Trophoblast cell (in vitro differentiated cells and primary cell): ENCODE data around the gene STPG3.
"Not testable (repeated sequence)": the region's sequence is repeated elsewhere in the genome, so short reads cannot be mapped to it uniquely, and the experiment has no call there.

Experiments used
- DNase-seq, 2 donors: peaks; one replicate each; pipeline ENCODE4 v3.0.0-alpha.2; 2016
- H2AFZ ChIP-seq: 2 replicates; pipeline ENCODE4 v1.6.1; 2013; ENCODE audit warnings: low read length, moderate library complexity, mild to moderate bottlenecking; ENCODE audit not compliant: insufficient read depth, poor library complexity
- H2AK5ac ChIP-seq: 2 replicates; pipeline ENCODE4 v1.6.1; 2013; ENCODE audit warnings: mild to moderate bottlenecking, low read length
- H2BK120ac ChIP-seq: 2 replicates; pipeline ENCODE4 v1.6.1; 2013; ENCODE audit warnings: low read length, mild to moderate bottlenecking, moderate library complexity; ENCODE audit not compliant: insufficient read depth, poor library complexity
- H2BK12ac ChIP-seq: 2 replicates; pipeline ENCODE4 v1.6.1; 2013; ENCODE audit warnings: mild to moderate bottlenecking, low read length, moderate library complexity
- H2BK5ac ChIP-seq: 2 replicates; pipeline ENCODE4 v1.6.1; 2013; ENCODE audit warnings: low read length, low read depth, moderate library complexity, mild to moderate bottlenecking; ENCODE audit not compliant: poor library complexity
- H3K14ac ChIP-seq: 2 replicates; pipeline ENCODE4 v1.6.1; 2013; ENCODE audit warnings: mild to moderate bottlenecking, low read length
- H3K18ac ChIP-seq: 2 replicates; pipeline ENCODE4 v1.6.1; 2013; ENCODE audit warnings: mild to moderate bottlenecking, low read length
- H3K23ac ChIP-seq: 2 replicates; pipeline ENCODE4 v1.6.1; 2013; ENCODE audit warnings: low read length
- H3K27ac ChIP-seq: 2 replicates; pipeline ENCODE4 v1.5.1; 2013; ENCODE audit warnings: low read depth, mild to moderate bottlenecking, inconsistent platforms, low read length, moderate library complexity
- H3K27me3 ChIP-seq: 2 replicates; pipeline ENCODE4 v1.6.1; 2013; ENCODE audit warnings: inconsistent platforms, mild to moderate bottlenecking, low read length, moderate library complexity; ENCODE audit not compliant: insufficient read depth
- H3K36me3 ChIP-seq, 2 experiments: 1 replicate in 1 of 2; 2 replicates in 1 of 2; pipeline ENCODE4 v1.6.1; 2013; ENCODE audit warnings: low read length in 2 of 2, mild to moderate bottlenecking in 2 of 2, moderate library complexity in 1 of 2; ENCODE audit not compliant: insufficient read depth in 2 of 2, control insufficient read depth in 1 of 2
- H3K4ac ChIP-seq: 2 replicates; pipeline ENCODE4 v1.6.1; 2013; ENCODE audit warnings: low read depth, mild to moderate bottlenecking, low read length, moderate library complexity
- H3K4me1 ChIP-seq, 2 experiments: 1 replicate in 1 of 2; 2 replicates in 1 of 2; pipeline ENCODE4 v1.6.1; 2013; ENCODE audit warnings: low read length in 2 of 2, mild to moderate bottlenecking in 2 of 2, moderate library complexity in 1 of 2; ENCODE audit not compliant: insufficient read depth in 2 of 2, control insufficient read depth in 1 of 2
- H3K4me2 ChIP-seq: 2 replicates; pipeline ENCODE4 v1.6.1; 2013; ENCODE audit warnings: inconsistent platforms, mild to moderate bottlenecking, low read length, moderate library complexity
- H3K4me3 ChIP-seq: 2 replicates; pipeline ENCODE4 v1.5.1; 2013; ENCODE audit warnings: mild to moderate bottlenecking, low read depth, low read length, inconsistent platforms
- H3K79me1 ChIP-seq: one replicate; pipeline ENCODE4 v1.6.1; 2013; ENCODE audit warnings: low read length
- H3K79me2 ChIP-seq: 2 replicates; pipeline ENCODE4 v1.6.1; 2013; ENCODE audit warnings: low read length, mild to moderate bottlenecking; ENCODE audit not compliant: control insufficient read depth, insufficient read depth, poor library complexity
- H3K9ac ChIP-seq: 2 replicates; pipeline ENCODE4 v1.6.1; 2013; ENCODE audit warnings: mild to moderate bottlenecking, low read length
- H3K9me3 ChIP-seq: 2 replicates; pipeline ENCODE4 v1.6.1; 2013; ENCODE audit warnings: low read depth, mild to moderate bottlenecking, control low read depth, inconsistent platforms, low read length; ENCODE audit not compliant: insufficient read depth
- H4K12ac ChIP-seq: 2 replicates; pipeline ENCODE4 v1.6.1; 2013; ENCODE audit warnings: low read depth, mild to moderate bottlenecking, low read length, moderate library complexity
- H4K8ac ChIP-seq: 2 replicates; pipeline ENCODE4 v1.6.1; 2013; ENCODE audit warnings: low read depth, mild to moderate bottlenecking, low read length, moderate library complexity
- H4K91ac ChIP-seq: one replicate; pipeline ENCODE4 v1.6.1; 2013; ENCODE audit warnings: low read depth, mild to moderate bottlenecking, low read length, moderate library complexity
- WGBS: extraction: QIAGEN DNeasy Blood & Tissue Kit; methylation state at CpG from one replicate; pipeline ENCODE4 v1.1.7; 2013; ENCODE audit warnings: missing lambda C conversion rate; ENCODE audit not compliant: insufficient read length, insufficient coverage; ENCODE audit errors: extremely low coverage; 5-methylcytosine and 5-hydroxymethylcytosine counted together

STPG3 gene

DNA sequence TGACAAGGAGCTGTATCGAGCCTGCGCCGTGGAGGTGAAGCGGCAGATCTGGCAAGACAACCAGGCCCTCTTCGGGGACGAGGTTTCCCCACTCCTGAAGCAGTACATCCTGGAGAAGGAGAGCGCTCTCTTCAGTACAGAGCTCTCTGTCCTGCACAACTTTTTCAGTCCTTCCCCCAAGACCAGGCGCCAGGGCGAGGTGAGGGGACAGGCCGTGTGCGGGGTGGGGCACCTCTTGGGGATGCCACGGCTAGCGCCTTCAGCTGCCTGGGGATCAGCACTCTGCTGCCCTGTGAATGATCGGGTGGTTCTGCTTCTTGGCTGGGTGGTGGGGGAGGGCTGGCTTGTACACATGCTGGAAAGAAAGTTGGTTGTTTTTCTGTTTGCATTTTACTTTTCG is 5.8 kb downstream of the STPG3 start:
- no peak overlapping the region for H2BK12ac ChIP-seq
- H3K14ac ChIP-seq = no peak overlapping the region
- H2AK5ac ChIP-seq = no peak overlapping the region
- H3K4me2 ChIP-seq = no peak overlapping the region
- H3K4me1 ChIP-seq = peaks cover 14 to 16% of the 10 kb centered on the region in 2 experiments
- H2BK5ac ChIP-seq = no peak overlapping the region
- no peaks in the 10 kb centered on the region for H3K27me3 ChIP-seq
- H3K23ac ChIP-seq = no peak overlapping the region
- no peak overlapping the region for H4K8ac ChIP-seq
- H4K12ac ChIP-seq = no peak overlapping the region
- peaks cover 12% of the 10 kb centered on the region for H3K79me1 ChIP-seq
- H3K9ac ChIP-seq = no peak overlapping the region
- no peak overlapping the region for H4K91ac ChIP-seq
- H3K9me3 ChIP-seq = no peaks in the 10 kb centered on the region
- H3K4ac ChIP-seq = peak overlapping the region; percentile 12
- no peak overlapping the region for H3K4me3 ChIP-seq
- no peak overlapping the region for H3K27ac ChIP-seq
- H3K79me2 ChIP-seq = peaks cover 12% of the 10 kb centered on the region
- H2BK120ac ChIP-seq = no peak overlapping the region
- H3K36me3 ChIP-seq = peaks cover 22 to 23% of the 10 kb centered on the region in 2 experiments
- no peak for DNase-seq
- no peak overlapping the region for H2AFZ ChIP-seq
- no peak overlapping the region for H3K18ac ChIP-seq
- no CpG with 5 or more reads among the region's 15 CpGs for WGBS

DNA sequence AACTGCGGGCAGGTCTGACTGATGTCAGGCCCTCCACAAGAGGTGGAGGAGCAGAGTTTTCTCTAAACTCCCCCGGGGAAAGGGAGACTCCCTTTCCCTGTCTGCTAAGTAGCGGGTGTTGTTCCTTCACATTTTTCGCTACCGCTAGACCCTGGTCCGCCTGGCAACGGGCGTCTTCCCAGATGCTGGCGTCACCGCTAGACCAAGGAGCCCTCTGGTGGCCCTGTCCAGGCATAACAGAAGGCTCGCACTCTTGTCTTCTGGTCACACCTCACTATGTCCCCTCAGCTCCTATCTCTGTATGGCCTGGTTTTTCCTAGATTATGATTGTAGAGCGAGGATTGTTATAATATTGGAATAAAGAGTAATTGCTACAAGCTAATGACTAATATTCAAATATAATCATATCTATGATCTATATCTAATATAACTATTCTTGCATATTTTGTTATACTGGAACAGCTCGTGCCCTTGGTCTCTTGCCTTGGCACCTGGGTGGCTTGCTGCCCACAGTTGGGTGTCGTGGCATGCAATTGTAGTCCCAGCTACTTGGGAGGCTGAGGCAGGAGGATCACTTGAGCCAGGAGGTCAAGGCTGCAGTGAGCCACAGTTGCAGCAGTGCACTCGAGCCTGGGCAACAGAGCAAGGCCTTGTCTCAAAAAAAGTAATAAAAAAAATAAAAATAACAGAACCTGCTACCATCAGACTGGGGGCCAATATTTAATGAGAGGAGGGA is 11.3 kb downstream of the STPG3 start:
- no CpG with 5 or more reads among the region's 15 CpGs for WGBS
- not testable (repeated sequence) for H3K27me3 ChIP-seq, H3K79me1 ChIP-seq, H3K14ac ChIP-seq, H3K9ac ChIP-seq, H3K9me3 ChIP-seq, H2BK5ac ChIP-seq, H3K4me1 ChIP-seq, H4K12ac ChIP-seq, H3K4ac ChIP-seq, H3K4me3 ChIP-seq, H3K79me2 ChIP-seq, H2BK120ac ChIP-seq, H3K4me2 ChIP-seq, H4K8ac ChIP-seq, H3K23ac ChIP-seq, H2AFZ ChIP-seq, H4K91ac ChIP-seq, H3K18ac ChIP-seq, H2BK12ac ChIP-seq, H3K27ac ChIP-seq, H2AK5ac ChIP-seq
- H3K36me3 ChIP-seq = peaks cover 52 to 53% of the 10 kb centered on the region in 2 experiments
- DNase-seq = peak in 1 of 2 donors; percentile 46

DNA sequence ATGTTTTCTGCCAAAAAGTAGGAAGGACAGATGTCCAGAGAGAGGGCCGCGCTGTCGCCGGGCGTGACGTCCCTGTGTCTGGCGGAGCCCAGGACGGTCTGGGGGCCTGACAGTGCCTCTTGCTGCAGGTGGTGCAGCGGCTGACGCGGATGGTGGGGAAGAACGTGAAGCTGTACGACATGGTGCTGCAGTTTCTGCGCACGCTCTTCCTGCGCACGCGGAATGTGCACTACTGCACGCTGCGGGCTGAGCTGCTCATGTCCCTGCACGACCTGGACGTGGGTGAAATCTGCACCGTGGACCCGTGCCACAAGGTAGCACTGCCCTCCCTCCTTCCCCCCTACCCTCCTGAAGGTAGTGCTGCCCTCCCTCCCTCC is 11.8 kb downstream of the STPG3 start:
- no peak overlapping the region for H2BK12ac ChIP-seq
- peaks cover 53 to 58% of the 10 kb centered on the region in 2 experiments for H3K36me3 ChIP-seq
- H3K27ac ChIP-seq = no peak overlapping the region
- no peak overlapping the region for H3K23ac ChIP-seq
- no peak overlapping the region for H3K4ac ChIP-seq
- H2AK5ac ChIP-seq = no peak overlapping the region
- H3K14ac ChIP-seq = no peak overlapping the region
- no peak overlapping the region for H2BK120ac ChIP-seq
- no peaks in the 10 kb centered on the region for H3K79me1 ChIP-seq
- no peak for DNase-seq
- no peak overlapping the region for H4K12ac ChIP-seq
- WGBS = no CpG with 5 or more reads among the region's 24 CpGs
- no peaks in the 10 kb centered on the region for H3K9me3 ChIP-seq
- H3K79me2 ChIP-seq = no peaks in the 10 kb centered on the region
- no peak overlapping the region for H3K18ac ChIP-seq
- no peak overlapping the region for H3K9ac ChIP-seq
- H3K4me2 ChIP-seq = no peak overlapping the region
- H2AFZ ChIP-seq = no peak overlapping the region
- H3K4me1 ChIP-seq = no peaks in the 10 kb centered on the region
- no peak overlapping the region for H4K91ac ChIP-seq
- H3K27me3 ChIP-seq = no peaks in the 10 kb centered on the region
- no peak overlapping the region for H2BK5ac ChIP-seq
- H4K8ac ChIP-seq = no peak overlapping the region
- no peak overlapping the region for H3K4me3 ChIP-seq

DNA sequence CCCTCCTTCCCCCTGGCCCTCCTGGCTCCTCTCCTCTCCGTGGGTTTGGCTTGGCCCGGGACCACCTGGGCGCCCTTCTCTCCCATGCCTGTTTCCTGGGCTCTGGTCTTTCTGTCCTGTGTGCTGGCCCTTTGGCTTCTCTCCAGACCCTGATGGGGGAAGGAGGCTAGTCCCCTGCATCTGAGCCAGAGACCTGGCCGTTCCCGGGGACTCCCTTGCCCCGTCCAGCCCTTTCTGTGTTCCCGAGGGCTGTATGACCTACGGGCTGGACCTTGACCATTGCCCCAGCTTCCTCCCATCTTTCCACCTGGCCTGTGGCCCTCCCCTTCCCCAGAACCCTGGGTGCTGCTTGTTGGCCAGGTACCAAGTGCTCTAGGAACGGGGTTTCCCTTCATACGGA is 12.4 kb downstream of the STPG3 start:
- no CpG with 5 or more reads among the region's 10 CpGs for WGBS

More for the DNA sequence above, 12.4 kb downstream of the STPG3 start:
- DNase-seq = no peak
- no peak overlapping the region for H2BK12ac ChIP-seq
- H3K36me3 ChIP-seq = peaks cover 53 to 56% of the 10 kb centered on the region in 2 experiments
- no peak overlapping the region for H3K23ac ChIP-seq
- H2AK5ac ChIP-seq = no peak overlapping the region
- no peak overlapping the region for H4K91ac ChIP-seq
- H2AFZ ChIP-seq = no peak overlapping the region
- no peak overlapping the region for H3K18ac ChIP-seq
- no peaks in the 10 kb centered on the region for H3K79me1 ChIP-seq
- no peak overlapping the region for H3K4me3 ChIP-seq
- H3K9me3 ChIP-seq = no peaks in the 10 kb centered on the region
- H2BK120ac ChIP-seq = no peak overlapping the region
- H3K14ac ChIP-seq = no peak overlapping the region
- no peak overlapping the region for H3K4ac ChIP-seq
- no peak overlapping the region for H2BK5ac ChIP-seq
- no peaks in the 10 kb centered on the region for H3K79me2 ChIP-seq
- H4K8ac ChIP-seq = no peak overlapping the region
- H3K9ac ChIP-seq = no peak overlapping the region
- no peaks in the 10 kb centered on the region for H3K27me3 ChIP-seq
- H3K4me1 ChIP-seq = no peaks in the 10 kb centered on the region
- no peak overlapping the region for H3K4me2 ChIP-seq
- no peak overlapping the region for H3K27ac ChIP-seq
- peak overlapping the region; percentile 16 for H4K12ac ChIP-seq
